Measurements from ENCODE around the gene HSD3B1.
"Not testable (repeated sequence)": the region's sequence is repeated elsewhere in the genome, so short reads cannot be mapped to it uniquely, and the experiment has no call there.

The HSD3B1 gene

DNA sequence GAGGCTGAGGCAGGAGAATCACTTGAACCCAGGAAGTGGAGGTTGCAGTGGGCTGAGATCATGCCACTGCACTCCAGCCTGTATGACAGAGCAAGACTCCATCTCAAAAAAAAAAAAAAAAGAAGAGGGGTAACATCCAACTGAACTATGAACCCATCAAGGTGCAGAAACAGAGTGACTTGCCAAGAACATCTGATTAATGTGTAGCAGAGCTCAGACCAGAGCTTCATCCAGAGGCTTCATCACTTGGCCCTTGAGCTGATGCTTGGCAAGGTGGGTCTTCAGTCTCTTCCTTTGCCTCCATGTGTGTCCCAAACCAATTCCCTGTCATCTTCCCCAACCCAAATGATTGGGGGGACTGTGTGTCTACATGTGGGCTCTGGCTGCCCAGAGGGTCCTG is 32.6 kb downstream of the HSD3B1 start:
- no peaks in the 10 kb centered on the region for H3K4me1 ChIP-seq (ENCODE audit: control insufficient read depth, insufficient read depth, low read length)
- DNase-seq (ENCODE audit: low read depth): no peak
- no peak overlapping the region for H3K9ac ChIP-seq (ENCODE audit: low read length)
- H3K36me3 ChIP-seq (ENCODE audit: control insufficient read depth, insufficient read depth, low read length, severe bottlenecking): no peaks in the 10 kb centered on the region
- H3K9me3 ChIP-seq (ENCODE audit: control insufficient read depth, low read length): no peaks in the 10 kb centered on the region
- no peak overlapping the region for H3K4me3 ChIP-seq (ENCODE audit: low read length)
- peaks cover 16% of the 10 kb centered on the region for H3K27me3 ChIP-seq (replicated peaks; ENCODE audit: control insufficient read depth, insufficient read depth, low read length)

DNA sequence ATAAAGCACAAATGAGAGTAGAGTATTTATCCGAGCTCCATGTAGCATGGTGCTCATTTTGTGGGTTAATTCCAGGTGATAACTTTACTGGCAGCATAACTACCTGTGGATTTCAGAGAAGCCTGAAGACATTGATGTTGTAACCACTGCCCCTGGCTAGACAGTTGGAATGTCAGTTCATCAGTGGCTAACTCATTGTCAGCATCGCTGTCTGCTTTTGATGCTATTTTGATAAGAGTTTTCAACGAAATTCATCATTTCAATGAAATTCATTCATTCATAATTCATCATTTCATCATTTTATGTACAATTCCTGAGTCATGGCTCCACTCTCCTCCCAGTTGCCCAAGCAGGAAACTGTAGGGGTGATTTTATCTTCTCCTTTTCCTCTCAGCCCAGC is 34.4 kb downstream of the HSD3B1 start:
- Histone ChIP-seq H3K4me1 (ENCODE audit: control insufficient read depth, insufficient read depth, low read length) (no peaks in the 10 kb centered on the region), H3K27me3 (replicated peaks; ENCODE audit: control insufficient read depth, insufficient read depth, low read length) (peaks cover 16% of the 10 kb centered on the region), H3K4me3 (ENCODE audit: low read length) (no peak overlapping the region), H3K9ac (ENCODE audit: low read length) (no peak overlapping the region), H3K36me3 (ENCODE audit: control insufficient read depth, insufficient read depth, low read length, severe bottlenecking) (no peaks in the 10 kb centered on the region), H3K9me3 (ENCODE audit: control insufficient read depth, low read length) (no peaks in the 10 kb centered on the region)
- no peak for DNase-seq (ENCODE audit: low read depth)

DNA sequence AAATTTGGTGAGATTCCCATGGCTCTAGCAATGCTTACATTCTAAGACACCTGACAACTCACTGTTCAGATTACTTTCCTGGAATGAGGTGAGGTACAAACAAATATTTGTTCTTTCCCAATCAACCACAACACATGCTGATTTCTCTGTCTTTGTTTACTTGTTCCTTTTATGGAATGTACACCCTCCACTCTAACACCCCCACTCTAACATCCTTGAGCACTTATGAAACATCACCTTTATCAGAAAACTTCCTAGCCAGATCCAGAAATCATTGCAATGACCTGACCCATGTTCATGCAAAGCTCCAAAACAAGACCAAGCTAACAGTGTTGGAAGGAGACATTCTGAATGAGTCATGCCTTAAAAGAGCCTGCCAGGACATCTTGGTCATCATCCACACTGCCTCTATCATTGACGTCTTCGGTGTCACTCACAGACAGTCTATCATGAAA is 35.5 kb downstream of the HSD3B1 start:
- H3K9ac ChIP-seq (ENCODE audit: low read length): no peak overlapping the region
- peaks cover 21% of the 10 kb centered on the region for H3K27me3 ChIP-seq (replicated peaks; ENCODE audit: control insufficient read depth, insufficient read depth, low read length)
- H3K9me3 ChIP-seq (ENCODE audit: control insufficient read depth, low read length): no peaks in the 10 kb centered on the region
- H3K4me3 ChIP-seq (ENCODE audit: low read length): no peak overlapping the region
- H3K4me1 ChIP-seq (ENCODE audit: control insufficient read depth, insufficient read depth, low read length): no peaks in the 10 kb centered on the region
- DNase-seq (ENCODE audit: low read depth): no peak
- H3K36me3 ChIP-seq (ENCODE audit: control insufficient read depth, insufficient read depth, low read length, severe bottlenecking): no peaks in the 10 kb centered on the region

DNA sequence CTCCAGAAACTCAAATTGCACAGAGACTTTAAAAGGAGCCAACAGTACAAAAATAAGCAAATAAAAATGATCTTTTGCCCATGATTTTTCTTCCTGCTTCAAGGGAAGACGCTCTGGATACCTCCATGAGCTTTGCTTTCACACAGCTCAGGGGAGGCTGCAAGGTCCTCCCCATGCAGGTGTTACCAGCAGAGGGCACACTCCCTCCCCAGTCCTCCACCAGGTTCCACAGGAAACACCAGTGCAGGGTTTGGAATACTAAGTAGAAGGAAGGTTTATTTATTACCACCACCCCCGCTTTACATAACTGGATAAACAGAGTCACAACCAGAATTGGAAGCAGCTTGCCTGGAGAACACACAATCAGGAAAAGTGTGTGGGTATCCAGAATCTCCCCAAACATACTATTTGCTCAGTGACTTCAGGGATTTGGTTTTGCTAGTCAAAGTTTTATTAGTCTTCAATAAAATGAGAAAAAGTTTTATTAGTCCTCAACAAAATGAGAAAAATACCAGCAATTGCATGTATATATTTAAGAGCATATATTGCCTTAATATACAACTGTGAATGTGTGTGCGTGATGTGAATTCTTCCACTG is 37.3 kb downstream of the HSD3B1 start:
- Histone ChIP-seq H3K9me3 (ENCODE audit: control insufficient read depth, low read length) (no peaks in the 10 kb centered on the region), H3K27me3 (replicated peaks; ENCODE audit: control insufficient read depth, insufficient read depth, low read length) (peaks cover 13% of the 10 kb centered on the region)

DNA sequence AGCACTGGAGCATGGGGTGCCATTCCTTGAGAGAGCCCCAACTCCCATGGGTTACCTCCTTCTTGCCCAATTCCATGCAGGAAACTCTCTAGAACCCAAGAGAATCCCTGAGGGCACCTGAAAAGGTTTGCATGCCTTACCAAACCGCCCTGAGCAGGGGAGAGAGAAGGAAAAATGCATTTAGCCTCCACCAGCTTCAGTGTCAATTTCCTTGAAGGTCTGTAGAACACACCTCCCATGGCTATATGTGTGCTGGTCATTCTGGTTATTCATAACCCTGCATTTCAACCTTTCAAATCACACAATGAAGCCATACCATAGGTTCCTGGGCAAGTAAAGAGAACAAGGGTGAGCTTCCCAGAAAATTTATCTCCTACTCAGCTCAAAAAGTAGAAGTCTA is 39.6 kb downstream of the HSD3B1 start:
- Histone ChIP-seq H3K4me3 (ENCODE audit: low read length) (no peak overlapping the region), H3K9me3 (ENCODE audit: control insufficient read depth, low read length) (no peaks in the 10 kb centered on the region), H3K27me3 (replicated peaks; ENCODE audit: control insufficient read depth, insufficient read depth, low read length) (peaks cover 8% of the 10 kb centered on the region)

More for the DNA sequence above, 37.3 kb downstream of the HSD3B1 start:
- no peaks in the 10 kb centered on the region for H3K36me3 ChIP-seq (ENCODE audit: control insufficient read depth, insufficient read depth, low read length, severe bottlenecking)
- H3K9ac ChIP-seq (ENCODE audit: low read length): no peak overlapping the region
- H3K4me3 ChIP-seq (ENCODE audit: low read length): no peak overlapping the region
- no peaks in the 10 kb centered on the region for H3K4me1 ChIP-seq (ENCODE audit: control insufficient read depth, insufficient read depth, low read length)
- no peak for DNase-seq (ENCODE audit: low read depth)

DNA sequence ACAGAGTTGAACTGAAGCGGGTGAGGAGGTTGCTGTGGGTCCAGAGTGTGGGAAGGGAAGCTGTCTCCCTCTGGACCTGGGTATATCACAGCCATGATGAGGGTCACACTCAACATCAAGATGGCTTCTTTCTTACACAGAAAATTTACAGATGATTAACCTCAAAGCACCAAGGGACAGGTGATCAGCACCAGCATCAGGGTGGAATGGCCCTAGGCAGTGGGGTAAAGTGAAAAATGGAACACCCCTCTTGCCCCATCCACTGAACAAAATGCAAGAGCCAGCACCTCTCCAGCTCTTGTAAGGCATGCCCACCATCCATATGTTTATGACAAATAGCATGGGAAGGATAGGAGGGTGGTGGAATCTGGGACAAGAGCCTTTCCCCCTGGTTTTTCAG is 40.3 kb downstream of the HSD3B1 start:
- Histone ChIP-seq H3K4me1 (ENCODE audit: control insufficient read depth, insufficient read depth, low read length) (no peaks in the 10 kb centered on the region), H3K36me3 (ENCODE audit: control insufficient read depth, insufficient read depth, low read length, severe bottlenecking) (no peaks in the 10 kb centered on the region), H3K9me3 (ENCODE audit: control insufficient read depth, low read length) (no peaks in the 10 kb centered on the region), H3K9ac (ENCODE audit: low read length) (no peak overlapping the region), H3K27me3 (replicated peaks; ENCODE audit: control insufficient read depth, insufficient read depth, low read length) (peaks cover 8% of the 10 kb centered on the region), H3K4me3 (ENCODE audit: low read length) (no peak overlapping the region)
- no peak for DNase-seq (ENCODE audit: low read depth)

More for the DNA sequence above, 39.6 kb downstream of the HSD3B1 start:
- no peak for DNase-seq (ENCODE audit: low read depth)
- Histone ChIP-seq H3K36me3 (ENCODE audit: control insufficient read depth, insufficient read depth, low read length, severe bottlenecking) (no peaks in the 10 kb centered on the region), H3K9ac (ENCODE audit: low read length) (no peak overlapping the region), H3K4me1 (ENCODE audit: control insufficient read depth, insufficient read depth, low read length) (no peaks in the 10 kb centered on the region)

DNA sequence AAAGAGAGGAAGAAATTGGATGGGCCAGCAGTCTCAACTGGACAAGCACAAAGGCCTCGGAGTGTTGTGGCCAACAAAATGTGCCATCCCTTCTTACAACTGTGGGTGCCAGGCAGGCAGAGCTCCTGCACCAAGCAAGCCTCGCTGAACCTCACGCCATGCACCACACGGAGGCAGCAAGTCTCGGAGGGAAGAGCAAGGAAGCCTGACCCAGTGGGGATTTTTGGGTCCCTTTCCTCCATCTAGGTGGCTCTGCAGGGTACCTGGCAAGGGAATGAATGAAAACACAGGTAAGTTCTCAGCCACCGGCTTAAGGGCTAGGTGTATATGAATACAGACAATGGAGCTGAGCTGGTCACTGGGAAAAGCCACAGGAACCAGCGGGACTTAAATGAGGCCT is 40.8 kb downstream of the HSD3B1 start:
- H3K4me3 ChIP-seq (ENCODE audit: low read length): no peak overlapping the region
- peaks cover 8% of the 10 kb centered on the region for H3K27me3 ChIP-seq (replicated peaks; ENCODE audit: control insufficient read depth, insufficient read depth, low read length)
- H3K9me3 ChIP-seq (ENCODE audit: control insufficient read depth, low read length): no peaks in the 10 kb centered on the region
- no peaks in the 10 kb centered on the region for H3K36me3 ChIP-seq (ENCODE audit: control insufficient read depth, insufficient read depth, low read length, severe bottlenecking)
- H3K9ac ChIP-seq (ENCODE audit: low read length): no peak overlapping the region
- no peak for DNase-seq (ENCODE audit: low read depth)
- no peaks in the 10 kb centered on the region for H3K4me1 ChIP-seq (ENCODE audit: control insufficient read depth, insufficient read depth, low read length)

DNA sequence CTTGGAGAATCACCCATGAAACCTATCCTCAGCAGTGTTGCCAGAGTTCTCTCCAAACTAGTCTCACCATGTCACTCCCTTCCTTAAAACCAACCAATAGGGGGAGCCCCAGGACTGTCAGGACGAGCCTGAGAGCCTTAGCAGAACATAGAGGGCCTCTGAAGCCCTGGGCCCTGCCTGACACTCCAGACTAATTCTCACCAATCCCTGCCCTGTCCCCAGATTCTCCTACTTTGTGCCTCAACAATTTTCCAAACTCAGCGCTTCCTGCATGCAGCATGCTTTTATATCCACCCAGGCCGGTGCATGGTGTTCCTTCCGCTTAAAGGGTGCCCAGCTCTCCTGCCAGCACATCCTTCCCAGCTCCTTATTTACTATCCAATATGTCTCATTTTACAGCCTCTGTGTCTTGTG is 42.7 kb downstream of the HSD3B1 start:
- peaks cover 10% of the 10 kb centered on the region for H3K4me1 ChIP-seq (ENCODE audit: control insufficient read depth, insufficient read depth, low read length)
- DNase-seq (ENCODE audit: low read depth): peak; percentile 88
- peaks cover 8% of the 10 kb centered on the region for H3K27me3 ChIP-seq (replicated peaks; ENCODE audit: control insufficient read depth, insufficient read depth, low read length)
- H3K9ac ChIP-seq (ENCODE audit: low read length): no peak overlapping the region
- H3K4me3 ChIP-seq (ENCODE audit: low read length): no peak overlapping the region
- H3K9me3 ChIP-seq (ENCODE audit: control insufficient read depth, low read length): no peaks in the 10 kb centered on the region
- H3K36me3 ChIP-seq (ENCODE audit: control insufficient read depth, insufficient read depth, low read length, severe bottlenecking): no peaks in the 10 kb centered on the region

DNA sequence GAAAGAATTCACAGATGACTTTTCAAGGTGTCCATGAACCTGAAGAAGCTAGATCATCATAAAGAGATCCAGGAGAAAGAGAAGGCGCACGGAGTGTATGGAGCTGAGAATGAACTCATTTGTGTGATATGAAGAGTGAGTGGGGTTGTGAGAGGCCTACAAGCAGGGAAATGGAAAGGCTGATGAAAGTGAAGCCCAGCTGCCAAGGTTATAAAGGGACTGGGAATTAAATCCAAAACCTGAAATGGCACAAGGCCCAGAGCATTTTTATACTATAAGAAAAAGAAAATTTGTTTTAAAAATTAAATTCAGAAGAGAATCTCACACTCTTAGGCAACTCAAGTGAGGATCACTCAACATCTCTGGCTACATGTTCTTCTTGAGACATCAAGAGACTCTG is 43.4 kb downstream of the HSD3B1 start:
- Histone ChIP-seq H3K27me3 (replicated peaks; ENCODE audit: control insufficient read depth, insufficient read depth, low read length) (peaks cover 8% of the 10 kb centered on the region), H3K36me3 (ENCODE audit: control insufficient read depth, insufficient read depth, low read length, severe bottlenecking) (no peaks in the 10 kb centered on the region), H3K4me1 (ENCODE audit: control insufficient read depth, insufficient read depth, low read length) (peaks cover 10% of the 10 kb centered on the region), H3K9ac (ENCODE audit: low read length) (no peak overlapping the region), H3K9me3 (ENCODE audit: control insufficient read depth, low read length) (no peaks in the 10 kb centered on the region), H3K4me3 (ENCODE audit: low read length) (no peak overlapping the region)
- DNase-seq (ENCODE audit: low read depth): no peak

DNA sequence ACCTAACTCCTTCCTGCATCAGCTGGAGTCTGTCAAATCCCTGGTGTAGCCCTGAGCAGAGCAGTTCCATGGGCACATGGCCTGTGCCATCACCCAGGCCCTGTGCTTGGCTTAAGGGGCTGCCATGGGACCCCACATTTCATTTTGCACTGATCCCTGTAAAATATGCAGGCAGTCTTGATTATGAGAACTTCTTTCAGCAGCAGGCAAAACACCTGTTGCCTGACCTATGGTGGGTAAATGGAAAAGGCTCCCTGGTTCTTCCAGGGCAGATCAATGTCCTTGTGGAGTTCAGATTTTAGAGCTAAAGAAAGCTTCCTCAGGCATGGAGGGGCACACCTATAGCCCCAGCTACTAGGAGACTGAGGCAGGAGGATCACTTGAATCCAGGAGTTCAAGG is 44.2 kb downstream of the HSD3B1 start:
- Histone ChIP-seq H3K36me3 (ENCODE audit: control insufficient read depth, insufficient read depth, low read length, severe bottlenecking) (no peaks in the 10 kb centered on the region), H3K27me3 (replicated peaks; ENCODE audit: control insufficient read depth, insufficient read depth, low read length) (peaks cover 8% of the 10 kb centered on the region), H3K4me1 (ENCODE audit: control insufficient read depth, insufficient read depth, low read length) (peaks cover 10% of the 10 kb centered on the region), H3K9ac (ENCODE audit: low read length) (no peak overlapping the region), H3K4me3 (ENCODE audit: low read length) (no peak overlapping the region), H3K9me3 (ENCODE audit: control insufficient read depth, low read length) (no peaks in the 10 kb centered on the region)
- DNase-seq (ENCODE audit: low read depth): no peak

DNA sequence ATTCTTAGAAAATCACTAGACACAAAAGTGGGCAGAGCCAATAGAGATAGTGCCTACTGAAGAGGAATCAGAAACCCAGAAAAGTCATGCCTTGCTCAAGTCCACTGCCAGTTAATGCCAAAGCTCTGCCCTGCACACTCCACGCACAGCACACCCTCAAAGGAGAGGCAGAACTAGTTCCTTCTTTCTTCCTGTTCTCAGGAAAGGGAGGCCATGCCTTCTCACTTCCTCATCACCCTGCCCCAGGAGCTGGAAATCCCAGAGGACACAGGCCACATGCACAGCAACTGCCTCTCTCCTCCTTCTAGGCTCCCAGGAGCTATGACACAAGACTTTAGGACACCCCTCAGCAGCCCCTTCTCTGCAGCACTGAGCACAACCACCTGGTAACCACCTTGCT is 45.6 kb downstream of the HSD3B1 start:
- not testable (repeated sequence) for H3K36me3 ChIP-seq (ENCODE audit: control insufficient read depth, insufficient read depth, low read length, severe bottlenecking); H3K9me3 ChIP-seq (ENCODE audit: control insufficient read depth, low read length); H3K9ac ChIP-seq (ENCODE audit: low read length); H3K4me3 ChIP-seq (ENCODE audit: low read length); DNase-seq (ENCODE audit: low read depth); H3K27me3 ChIP-seq (replicated peaks; ENCODE audit: control insufficient read depth, insufficient read depth, low read length); H3K4me1 ChIP-seq (ENCODE audit: control insufficient read depth, insufficient read depth, low read length)
